ENCODE results near the gene POMGNT1.
A peak's percentile ranks its signal among the peaks of the same experiment; 100 is the strongest.

Gene POMGNT1

DNA sequence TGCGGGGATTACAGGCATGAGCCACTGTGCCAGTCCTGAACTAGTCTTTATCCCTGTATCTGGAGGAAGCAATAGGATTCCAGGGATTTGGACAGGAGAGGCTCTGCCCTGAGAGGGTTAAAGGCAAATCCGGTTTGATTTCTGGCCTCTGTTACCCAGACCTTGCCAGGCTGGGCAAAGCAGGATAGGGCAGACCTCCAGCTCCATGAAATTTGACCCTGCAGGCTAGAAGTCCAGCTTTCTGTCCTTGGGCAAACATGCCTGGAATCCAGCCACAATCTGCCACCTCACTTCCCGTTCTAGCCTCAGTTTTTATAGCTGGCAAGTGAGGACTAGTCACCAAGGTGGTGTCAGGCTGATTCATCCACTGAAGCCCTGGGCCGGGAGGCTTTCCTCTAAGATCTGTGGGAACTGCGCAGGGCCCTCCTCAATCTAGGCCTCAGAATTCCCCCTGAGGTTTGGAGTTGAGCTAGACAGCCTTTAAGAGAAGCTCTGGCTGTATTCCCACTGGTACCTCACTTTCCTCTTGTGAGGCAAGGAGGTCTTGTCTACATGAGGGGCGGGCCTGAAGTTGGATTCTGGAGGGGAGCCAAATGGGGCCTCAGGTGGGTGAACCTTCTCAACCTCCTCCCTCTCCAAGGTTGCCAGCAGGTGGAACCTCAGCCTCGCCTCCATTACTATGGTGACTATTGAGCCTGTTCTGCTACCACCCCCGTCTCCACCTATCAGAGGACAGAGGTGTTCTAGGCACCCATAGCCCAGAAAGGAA lies 15.0 kb downstream of the POMGNT1 start:
- TF ChIP-seq, protein P1, sequence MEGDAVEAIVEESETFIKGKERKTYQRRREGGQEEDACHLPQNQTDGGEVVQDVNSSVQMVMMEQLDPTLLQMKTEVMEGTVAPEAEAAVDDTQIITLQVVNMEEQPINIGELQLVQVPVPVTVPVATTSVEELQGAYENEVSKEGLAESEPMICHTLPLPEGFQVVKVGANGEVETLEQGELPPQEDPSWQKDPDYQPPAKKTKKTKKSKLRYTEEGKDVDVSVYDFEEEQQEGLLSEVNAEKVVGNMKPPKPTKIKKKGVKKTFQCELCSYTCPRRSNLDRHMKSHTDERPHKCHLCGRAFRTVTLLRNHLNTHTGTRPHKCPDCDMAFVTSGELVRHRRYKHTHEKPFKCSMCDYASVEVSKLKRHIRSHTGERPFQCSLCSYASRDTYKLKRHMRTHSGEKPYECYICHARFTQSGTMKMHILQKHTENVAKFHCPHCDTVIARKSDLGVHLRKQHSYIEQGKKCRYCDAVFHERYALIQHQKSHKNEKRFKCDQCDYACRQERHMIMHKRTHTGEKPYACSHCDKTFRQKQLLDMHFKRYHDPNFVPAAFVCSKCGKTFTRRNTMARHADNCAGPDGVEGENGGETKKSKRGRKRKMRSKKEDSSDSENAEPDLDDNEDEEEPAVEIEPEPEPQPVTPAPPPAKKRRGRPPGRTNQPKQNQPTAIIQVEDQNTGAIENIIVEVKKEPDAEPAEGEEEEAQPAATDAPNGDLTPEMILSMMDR (conservative IDR thresholded peaks at IDR 0.05; ENCODE audit: control insufficient read depth, insufficient read depth, low read depth, low read length) = no peak
- peak; percentile 96 for DNase-seq (ENCODE audit: low read depth)
- no peak overlapping the region for H3K4me3 ChIP-seq (ENCODE audit: control insufficient read depth, low read depth, low read length)

DNA sequence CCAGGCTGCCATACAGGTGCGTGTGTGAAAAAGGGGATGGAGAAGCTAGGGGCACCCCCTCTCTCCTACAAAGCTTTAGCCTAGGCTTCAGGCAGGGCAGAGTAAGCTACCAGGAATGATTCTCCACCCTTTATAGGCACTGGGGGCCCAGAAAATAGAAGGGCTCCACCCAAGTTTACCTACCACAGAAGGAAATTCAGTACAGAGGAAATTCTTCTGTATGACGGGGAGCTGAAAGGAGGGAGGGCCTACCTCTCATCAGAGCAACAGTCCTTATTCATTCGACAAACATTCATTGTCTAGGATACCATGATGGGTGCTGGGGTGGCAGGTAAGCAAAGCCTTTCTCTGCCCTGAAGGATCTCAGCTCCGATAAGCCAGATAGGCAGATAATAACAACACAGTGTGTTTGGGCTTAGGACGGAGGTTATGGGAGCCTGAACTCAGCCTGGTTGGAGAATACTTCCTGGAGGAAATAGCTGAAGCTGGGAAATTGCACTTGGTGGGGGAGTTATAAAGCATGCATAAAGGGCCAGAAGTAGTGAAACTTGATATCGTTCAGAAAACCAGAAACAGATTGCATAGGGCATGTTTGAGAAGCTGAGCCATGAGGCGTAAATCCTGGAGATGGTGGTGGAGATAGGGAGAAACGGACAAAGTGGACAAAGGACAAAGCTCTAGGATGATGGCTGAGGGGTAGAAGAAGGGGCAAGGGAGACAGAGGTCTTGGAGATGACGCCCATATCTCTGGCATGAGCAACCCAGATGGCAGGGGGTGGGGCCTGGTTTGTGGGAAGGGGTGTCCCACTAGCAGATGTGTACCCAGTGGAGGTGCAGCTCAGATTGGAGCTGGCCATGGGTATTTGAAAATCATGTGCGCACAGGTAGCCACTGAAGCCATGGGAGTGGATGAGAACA lies 16.6 kb downstream of the POMGNT1 start:
- peak; percentile 57 for DNase-seq (ENCODE audit: low read depth)
- TF ChIP-seq, protein P1 (conservative IDR thresholded peaks at IDR 0.05; ENCODE audit: control insufficient read depth, insufficient read depth, low read depth, low read length) = no peak
- no peak overlapping the region for H3K4me3 ChIP-seq (ENCODE audit: control insufficient read depth, low read depth, low read length)

DNA sequence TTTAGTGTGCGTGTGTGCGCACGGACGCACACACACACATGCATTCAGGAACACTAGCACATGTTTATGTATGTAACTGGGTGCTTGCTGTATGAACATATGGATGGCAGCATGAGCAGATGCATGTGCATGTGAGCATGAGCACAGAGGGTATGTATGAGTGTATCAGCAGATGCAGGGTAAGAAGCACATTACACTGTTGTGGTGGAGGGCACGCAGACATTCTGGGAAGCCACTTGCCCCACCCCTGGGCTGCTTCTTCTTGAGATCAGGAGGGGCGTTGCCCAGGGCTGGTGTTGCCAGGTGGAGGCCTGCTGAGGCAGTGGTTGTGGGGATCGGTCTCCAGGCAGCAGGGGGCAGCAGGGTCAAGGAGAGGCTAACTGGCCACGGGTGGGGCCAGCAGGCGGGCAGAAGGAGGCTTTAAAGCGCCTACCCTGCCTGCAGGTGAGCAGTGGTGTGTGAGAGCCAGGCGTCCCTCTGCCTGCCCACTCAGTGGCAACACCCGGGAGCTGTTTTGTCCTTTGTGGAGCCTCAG lies 18.1 kb downstream of the POMGNT1 start:
- TF ChIP-seq, protein P1 (conservative IDR thresholded peaks at IDR 0.05; ENCODE audit: control insufficient read depth, insufficient read depth, low read depth, low read length) = no peak
- no peak overlapping the region for H3K4me3 ChIP-seq (ENCODE audit: control insufficient read depth, low read depth, low read length)
- DNase-seq (ENCODE audit: low read depth) = no peak

DNA sequence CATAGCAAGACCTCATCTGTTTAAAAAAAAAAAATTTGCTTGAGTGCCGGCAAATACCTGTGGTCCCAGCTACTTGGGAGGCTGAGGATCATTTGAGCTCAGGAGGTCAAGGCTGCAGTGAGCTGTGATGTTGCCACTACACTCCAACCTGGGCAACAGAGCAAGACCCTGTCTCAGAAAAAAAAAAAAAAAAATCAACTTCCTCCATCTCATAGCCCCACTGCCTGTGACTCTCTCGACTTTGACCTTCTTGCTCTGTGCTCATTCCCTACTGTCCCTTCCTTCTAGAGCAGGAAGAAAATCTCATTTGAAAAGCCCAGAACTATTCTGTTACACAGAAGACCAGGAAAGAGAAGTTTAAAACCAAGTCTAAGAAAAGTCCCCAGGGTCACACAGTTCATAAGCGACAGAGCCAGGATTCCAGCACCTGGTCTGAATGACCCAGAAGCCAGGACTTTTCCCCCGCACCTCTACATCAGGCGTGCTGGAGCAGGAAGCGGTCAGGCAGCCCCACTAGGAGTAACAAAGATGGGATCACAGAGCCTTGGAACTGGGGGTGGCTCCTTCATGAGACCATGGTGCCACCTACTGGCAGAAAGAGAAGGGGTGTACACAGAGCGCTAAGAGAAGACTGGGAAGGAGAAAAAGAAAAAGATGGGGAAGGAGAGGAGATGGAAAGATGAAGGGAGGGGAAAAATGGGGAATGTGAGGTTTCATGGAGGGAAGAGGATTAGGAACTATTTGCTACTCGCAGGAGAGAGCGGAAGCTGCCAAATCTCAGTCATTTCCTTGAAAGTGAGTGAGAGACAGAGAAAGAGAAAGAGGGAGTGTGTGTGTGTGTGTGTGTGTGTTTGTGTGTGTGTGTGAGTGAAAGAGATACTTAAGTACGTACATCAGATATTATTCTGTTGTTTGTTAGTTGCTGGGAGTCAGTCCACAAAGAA lies 18.8 kb downstream of the POMGNT1 start:
- no peak overlapping the region for H3K4me3 ChIP-seq (ENCODE audit: control insufficient read depth, low read depth, low read length)
- TF ChIP-seq, protein P1 (conservative IDR thresholded peaks at IDR 0.05; ENCODE audit: control insufficient read depth, insufficient read depth, low read depth, low read length) = peak; percentile 97
- peak; percentile 86 for DNase-seq (ENCODE audit: low read depth)

DNA sequence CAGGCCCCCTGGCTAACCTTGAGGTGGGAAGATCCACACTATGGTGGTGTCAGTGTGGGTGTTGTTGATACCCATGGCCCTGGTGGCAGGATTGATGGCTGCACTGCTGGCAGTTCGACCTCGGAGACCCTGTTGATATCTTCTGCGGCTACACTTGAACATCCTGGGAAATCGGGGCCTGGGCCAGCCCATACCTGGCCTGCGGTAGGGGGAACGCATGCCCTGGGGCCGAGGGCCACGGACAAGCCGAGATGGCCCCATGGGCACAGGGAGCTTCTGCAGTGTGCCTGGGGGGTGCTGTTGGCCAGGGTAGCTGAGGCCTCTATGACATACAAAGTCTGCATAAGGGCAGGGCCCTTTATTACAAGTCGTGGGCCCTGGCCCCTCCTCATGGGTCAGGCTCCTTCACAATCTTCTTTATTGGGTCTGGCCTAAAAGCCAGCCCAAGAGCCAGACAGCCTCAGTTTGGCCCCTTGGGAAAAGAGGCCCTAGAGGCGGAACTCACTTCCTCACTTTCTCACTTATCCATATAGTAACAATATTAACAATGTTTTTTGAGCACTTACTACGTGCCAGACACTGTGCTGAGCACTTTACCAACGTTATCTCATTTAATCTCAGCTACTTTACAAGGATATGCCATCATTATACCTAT lies 21.9 kb downstream of the POMGNT1 start, which contains the start of gene P3R3URF:
Gene P3R3URF, minus strand, starts transcription at position 278 of the 655 bp plus-strand sequence. Its CDS starts 17 bp downstream, at position 261.
- DNase-seq (ENCODE audit: low read depth) = no peak
- no peak within 1 kb of the TSS for H3K4me3 ChIP-seq (ENCODE audit: control insufficient read depth, low read depth, low read length)
- TF ChIP-seq, protein P1 (conservative IDR thresholded peaks at IDR 0.05; ENCODE audit: control insufficient read depth, insufficient read depth, low read depth, low read length) = no peak
